Measurements from ENCODE around the gene CPZ.
"Not testable (repeated sequence)": the region's sequence is repeated elsewhere in the genome, so short reads cannot be mapped to it uniquely, and the experiment has no call there.

CPZ gene

GRCh38 chr4:8641931-8642650 lies 49.5 kb downstream of the CPZ start:
- no peak for DNase-seq

DNA sequence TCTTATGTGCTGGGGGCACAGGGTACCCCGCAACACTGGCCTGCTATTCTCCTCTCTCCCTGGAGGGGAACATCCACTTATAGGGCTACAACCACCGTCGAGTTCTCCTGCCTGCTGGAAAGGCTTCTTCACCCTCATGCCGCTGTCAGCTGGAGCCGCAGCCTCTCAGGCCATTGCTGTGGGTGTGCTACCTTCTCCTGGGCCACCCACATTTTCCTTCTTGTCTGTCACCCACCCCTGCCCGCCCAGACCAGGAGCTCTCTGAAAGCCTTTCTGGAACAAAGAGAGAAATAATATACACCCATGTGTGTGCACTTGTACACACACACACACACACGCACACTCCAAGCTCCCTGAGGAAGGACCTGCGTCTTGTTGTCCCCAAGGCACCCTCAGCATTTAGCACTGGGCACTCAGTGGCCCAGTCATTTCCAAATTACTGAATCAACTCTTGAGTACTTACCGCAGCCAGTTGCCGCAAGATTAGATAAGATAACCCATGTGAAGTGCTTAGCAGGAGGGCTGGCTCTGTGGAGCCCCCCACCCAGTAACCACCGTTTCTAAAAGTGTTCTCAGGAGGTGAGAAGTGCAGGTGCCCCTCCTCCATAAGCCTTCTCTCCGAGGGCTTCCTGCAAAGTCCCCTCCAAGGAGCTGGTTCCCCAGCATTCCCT lies 50.2 kb downstream of the CPZ start:
- peak; percentile 22 for DNase-seq

GRCh38 chr4:8643441-8643840 lies 50.9 kb downstream of the CPZ start:
- no peak for DNase-seq

DNA sequence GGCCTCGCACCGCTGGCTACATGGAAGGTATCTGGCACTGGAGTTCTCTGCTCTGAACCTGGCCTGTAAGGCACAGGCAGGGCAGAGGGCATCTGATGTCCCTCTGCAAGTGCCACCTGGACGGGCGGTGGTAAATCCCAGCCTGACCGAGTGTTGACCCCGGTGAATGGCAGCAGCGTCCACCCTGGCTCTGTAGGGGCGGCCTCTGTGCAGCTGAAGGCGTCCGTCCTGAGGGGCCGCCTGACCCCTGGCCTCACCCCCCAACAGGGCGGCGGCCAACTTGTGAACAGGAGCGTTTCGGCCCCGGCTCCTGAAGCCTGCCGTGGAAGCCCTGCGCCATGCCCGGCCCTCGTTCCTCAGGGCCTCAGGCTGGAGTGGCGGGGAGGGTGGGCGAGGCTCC lies 51.4 kb downstream of the CPZ start:
- no peak for DNase-seq

GRCh38 chr4:8644461-8644891 lies 51.9 kb downstream of the CPZ start:
- DNase-seq: no peak

DNA sequence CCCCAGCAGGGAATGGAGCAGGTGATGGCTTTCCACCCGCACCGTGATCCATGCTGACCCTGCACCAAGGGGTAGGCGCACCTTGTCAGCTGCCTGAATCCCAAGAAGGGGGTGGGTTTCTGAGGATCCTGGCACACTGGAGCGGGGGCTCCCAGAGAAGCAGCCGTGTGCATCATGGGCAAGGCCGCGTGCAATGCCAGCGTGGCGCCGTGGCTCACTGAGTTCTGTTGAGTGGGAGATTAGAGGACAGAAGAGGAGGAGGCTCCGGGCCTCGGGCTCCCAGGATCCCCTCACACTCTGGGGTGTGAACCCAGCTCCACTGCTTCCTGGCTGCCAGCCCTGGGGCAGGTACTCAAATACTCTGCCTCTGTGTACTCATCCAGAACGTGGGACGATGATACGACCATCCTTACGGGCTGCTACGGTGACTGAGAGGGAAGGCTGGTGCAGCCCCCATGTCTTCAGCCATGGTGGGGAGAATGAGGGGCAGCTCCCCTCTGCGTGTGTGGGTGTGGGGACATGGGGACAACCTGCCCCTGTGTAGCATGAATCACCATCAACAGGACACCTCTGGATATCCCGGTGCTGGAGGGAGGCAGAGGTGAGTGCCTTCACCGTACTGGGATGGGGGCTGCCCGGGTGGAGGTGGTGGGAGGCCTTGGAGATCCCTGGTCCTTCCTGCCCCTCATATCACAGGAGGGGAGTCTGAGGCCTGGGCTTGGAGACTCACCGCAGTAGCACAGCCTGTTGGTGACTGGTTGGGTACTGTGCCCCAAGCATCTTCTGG lies 52.6 kb downstream of the CPZ start:
- no peak for DNase-seq

DNA sequence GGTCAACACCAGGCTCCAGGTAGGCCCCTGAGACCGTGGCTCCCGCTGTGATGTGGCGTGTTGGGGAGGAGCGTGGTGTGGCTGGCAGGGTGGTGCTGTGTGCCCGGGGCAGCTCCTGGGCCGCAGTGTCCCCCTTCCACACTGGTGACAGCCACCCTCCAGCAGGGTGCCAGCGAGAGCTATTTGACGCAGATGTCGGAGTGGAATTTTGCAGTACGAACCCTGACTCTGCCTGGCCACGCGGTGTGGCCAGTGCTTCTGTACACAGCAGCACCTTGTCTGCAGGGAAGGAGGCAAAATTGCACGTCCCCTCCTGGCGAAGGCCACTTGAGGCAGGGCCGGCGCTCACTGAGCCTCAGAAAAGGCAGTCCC lies 53.2 kb downstream of the CPZ start:
- DNase-seq: no peak

DNA sequence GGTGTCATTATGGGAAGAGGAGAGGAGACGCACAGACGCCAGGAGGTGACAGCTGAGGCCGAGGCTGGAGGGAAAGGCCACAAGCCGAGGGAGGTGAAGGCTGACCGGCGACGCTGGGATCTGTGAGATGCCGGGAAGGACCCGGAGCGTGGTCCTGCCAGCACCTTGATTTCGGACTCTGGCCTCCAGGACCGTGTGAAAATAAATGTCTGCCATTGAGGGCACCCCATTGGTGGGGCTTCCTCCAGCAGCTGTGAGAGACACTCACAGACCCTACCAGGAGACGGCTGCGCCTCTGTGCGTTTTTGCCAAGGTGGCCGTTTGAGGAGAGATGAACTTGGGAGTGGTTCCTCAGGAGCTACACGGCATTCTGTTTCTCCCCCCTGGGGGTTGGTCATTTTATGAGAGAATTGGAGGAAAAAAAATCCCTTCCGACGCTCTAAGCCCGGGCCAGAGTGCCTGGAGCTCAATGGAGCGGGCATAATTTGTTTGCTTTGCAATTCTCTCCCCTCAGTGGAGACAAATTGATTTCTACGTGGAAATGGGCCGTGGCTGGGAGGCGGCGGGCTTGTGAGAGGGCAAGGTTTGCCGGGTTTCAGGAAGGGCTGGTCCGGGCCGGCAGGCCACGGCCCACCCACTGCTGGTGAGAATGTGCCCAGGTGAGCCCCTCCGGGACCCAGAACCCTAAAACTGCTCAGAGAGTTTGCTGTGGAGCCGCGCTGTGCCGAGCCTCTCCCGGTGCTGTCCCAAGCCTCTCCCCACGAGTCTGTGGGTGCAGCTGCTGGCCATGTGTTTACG lies 53.9 kb downstream of the CPZ start:
- DNase-seq: peak; percentile 78

DNA sequence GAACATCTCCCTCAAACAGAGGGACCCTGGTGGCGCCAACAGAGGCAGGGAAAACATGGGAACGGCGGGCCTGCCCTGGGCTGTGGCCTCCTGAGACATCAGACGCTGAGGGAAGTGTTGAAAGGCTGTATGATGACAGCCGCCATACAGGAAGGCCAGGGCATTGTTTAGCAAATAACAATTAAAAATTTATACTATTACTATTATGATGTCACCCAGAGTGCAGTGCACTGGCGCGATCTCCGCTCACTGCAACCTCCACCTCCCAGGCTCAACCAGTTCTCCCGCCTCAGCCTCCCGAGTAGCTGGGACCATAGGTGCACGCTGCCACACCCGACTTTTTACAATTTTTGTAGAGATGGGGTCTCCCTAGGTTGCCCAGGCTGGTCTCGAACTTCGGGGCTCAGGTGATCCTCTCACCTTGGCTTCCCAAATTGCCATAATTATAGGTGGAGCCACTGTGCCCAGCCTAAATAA lies 54.6 kb downstream of the CPZ start:
- no peak for DNase-seq

- DNase-seq: peak; percentile 60
Measured at GRCh38 chr4:8647626-8648025, 55.1 kb downstream of the CPZ start.

- peak; percentile 8 for DNase-seq
Measured at GRCh38 chr4:8648296-8648695, 55.7 kb downstream of the CPZ start.

DNA sequence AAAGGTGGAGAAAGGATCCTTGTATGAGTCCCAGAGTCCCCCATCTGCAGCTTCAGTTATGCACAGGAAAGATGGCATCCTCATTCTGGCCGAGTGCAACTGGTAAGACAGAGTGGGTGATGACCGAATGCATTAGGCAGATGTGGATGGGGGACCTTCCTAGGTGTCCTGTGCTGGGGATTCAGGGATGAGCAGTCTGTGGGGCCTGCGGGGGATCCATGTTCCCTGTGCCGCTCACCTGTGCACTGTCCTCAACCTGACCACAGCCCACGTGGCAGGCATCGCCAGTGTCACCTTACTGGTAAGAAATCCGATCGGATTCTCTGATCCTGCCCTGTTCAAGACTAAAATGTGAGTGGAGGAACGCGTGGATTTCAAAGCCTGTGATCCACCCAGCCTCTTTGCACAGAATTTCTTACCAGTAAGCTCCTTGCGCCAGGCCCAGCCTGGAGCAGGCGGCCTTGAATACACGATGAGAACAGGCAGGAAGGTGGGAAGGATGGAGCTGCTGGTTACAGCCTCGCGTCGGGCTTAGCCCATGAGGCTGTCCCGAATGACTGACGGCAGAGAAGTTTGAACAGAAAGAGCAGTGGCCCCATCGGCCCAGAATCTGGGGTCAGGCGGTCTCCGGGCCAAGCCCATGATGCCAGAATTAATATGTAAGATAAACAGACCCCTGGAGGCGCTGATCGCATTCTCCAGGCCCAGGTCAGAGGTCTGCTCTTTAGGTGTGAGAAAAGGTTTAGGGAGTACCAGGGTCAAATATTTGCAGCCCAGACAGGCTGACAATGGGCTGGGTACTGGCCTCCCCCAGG lies 56.5 kb downstream of the CPZ start:
- no peak for DNase-seq

DNA sequence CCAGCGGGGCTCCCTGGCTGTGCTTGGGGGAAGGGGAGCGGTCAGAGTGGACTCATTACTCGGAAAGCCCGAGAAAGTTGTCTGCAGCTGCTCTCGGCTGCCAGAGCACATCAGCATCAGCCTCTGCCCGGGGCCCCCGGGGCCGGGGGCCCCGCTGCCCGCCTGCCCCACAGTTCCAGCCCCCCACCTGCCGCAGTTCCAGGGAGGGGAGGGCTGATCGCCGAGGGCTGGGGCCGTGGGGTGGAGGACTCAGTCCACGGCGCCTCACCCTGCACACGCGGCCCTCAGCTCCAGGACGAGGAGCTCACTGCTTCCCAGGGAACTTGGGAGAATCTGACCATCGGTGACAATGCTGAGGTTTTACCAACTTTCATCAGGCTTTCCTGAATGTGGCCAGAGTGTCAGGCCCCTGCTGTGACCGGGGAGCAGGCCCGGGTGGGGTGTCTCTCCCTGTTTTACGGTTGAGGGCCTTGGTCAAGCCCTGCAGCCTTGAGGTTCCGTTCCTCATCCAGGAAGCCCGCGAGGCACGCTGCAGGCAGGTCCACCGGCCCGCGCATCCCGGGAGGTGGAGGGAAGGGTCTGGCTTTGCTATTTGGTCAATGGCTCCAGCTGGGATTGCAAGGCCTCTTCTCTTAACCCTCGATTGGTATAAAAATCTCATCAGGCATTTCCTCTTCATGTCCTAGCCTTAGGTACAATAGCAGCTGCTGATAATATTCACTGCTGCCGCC lies 57.2 kb downstream of the CPZ start:
- no peak for DNase-seq

- DNase-seq: no peak
Measured at GRCh38 chr4:8651661-8652180, 59.2 kb downstream of the CPZ start.

DNA sequence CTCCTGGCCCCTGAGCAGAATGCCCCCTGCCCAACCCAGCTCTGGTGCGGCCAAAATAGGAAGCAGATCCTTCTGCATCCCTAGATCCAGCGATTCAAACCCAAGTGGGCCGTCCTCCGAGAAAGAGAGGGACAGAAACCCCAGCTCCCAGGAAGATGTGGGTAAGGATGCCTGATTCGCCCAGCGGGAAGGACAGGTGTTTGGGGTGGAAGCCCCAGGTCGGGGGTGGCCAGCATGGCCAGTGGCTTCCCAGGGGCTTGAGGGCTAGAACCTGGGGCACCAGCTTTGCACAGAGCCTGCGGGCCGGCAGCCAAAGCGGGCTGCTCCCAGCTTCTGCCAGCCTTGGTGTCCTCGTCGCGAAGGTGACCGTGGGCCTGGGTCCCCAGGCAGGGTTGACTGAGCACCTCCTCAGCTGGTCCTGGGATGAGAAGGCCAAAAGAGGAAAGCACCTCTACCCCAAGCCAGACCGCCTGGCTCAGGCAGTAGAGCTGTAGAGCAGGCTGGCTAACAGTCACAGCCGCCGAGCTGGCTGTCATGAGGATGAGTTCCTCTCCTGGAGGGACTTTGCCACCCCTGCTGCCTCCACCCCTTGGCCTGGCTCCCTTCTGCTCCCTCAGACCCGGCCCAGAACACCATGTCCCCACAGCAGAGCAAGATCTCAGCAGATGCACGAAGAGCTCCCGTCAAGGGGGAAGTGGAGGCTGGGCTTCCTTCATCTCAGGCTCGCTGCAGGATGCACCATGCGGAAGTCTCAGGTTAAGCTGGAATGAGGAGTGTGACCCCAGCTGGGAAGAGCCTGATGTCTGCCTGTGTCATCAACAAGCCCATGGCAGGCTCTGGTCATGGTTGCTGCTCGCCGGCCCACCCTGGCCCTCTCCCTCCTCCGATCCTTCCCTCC lies 59.9 kb downstream of the CPZ start:
- DNase-seq: no peak

DNA sequence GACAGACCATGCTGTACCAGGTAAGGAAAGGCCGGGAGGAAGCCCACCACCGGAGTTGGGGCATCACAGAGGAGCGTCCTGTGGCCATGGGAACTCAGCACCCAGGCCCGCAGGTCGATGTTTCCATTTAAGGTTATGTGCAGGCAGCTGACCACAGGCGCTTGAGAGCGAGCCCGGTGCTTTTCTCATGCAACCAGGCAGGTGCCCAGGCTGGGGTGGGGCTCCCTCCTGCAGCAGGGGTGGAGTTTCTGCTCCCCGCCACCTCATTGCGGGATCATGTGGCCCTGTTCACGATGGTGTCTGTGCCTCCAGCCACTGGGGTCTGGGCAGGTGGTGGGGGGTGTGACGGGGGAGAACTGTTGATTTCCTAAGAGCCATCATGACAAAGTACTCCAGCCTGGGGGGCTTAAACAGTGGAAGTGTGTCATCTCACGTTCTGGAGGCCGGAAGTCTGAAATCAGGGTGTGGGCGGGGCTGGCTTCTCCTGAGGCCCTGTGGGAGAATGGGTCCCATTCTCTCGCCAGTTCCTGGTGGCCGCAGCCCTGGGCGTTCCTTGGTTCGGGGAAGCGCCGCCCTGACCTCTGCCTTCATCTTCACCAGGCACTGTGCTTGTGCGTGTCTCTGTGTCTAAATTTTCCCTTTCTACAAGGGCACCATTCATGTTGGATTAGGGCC lies 60.9 kb downstream of the CPZ start:
- no peak for DNase-seq

DNA sequence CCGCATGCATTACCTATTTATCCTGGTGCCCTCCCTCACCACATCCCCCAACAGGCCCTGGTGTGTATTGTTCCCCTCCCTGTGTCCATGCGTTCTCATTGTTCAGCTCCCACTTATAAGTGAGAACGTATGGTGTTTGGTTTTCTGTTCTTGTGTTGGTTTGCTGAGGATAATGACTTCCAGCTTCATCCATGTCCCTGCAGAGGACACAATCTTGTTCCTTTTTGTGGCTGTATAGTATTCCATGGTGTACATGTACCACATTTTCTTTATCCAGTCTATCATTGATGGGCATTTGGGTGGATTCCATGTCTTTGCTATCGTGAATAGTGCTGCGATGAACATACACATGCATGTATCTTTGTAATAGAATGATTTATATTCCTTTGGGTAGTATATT lies 61.6 kb downstream of the CPZ start:
- DNase-seq: not testable (repeated sequence)

DNA sequence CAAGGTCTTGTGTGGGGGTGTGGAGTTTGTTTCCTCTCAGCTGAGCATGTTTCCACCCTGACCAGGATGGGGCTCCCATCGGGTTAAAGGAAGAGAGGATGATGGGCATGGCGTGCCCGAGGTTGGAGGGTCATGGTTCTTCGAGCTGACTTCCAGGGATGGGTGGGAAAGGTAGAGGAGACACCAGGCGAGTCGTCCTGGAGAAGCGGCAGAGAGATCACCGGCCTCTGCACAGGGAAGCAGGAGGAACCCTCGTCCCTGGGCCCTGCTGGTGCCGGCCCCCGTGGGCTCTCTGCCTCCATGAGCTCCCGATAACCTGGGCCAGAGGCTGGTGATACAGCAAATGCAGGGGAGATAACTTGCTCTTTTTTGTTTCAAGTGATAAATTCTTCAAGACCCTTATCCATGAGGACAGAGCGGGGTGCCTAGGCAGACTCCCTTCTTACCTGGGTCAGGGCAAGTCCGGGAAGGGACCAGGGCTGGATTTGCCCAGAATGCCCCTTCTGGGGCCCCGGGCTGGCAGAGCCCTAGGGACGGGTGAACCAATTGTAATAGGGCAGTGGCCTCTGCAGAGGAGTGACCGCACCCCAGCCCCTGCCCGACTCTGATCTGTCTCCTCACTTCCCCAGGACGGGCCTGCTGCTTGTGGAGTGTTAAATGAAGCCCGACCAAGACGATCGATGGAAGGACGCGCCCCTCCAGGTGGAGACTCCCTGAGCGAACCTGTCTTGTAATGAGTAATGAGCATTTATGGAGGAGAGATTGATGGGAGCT lies 63.0 kb downstream of the CPZ start:
- no peak for DNase-seq

DNA sequence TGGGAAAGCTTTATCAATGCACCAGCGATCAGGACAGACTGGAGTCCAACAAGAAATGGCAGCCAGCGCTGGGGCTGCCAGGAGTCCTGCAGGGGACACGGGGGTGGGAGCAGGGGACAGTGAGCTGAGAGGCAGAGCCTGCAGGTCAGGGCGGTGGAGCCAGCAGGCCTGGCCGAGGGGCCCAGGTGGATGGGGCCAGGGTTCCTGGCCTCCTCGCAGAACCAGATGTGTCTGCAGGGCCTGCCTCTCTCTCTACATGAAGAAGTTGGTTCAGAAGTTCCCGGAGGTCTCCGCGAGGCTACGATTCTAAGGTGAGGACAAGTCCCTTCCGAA lies 63.6 kb downstream of the CPZ start:
- DNase-seq: no peak
